Dermis microvascular lymphatic vessel endothelial cell (primary cell): ENCODE data around the gene RNF5. TPM values are rescaled to one million over a fixed set of nuclear protein-coding genes. Genes with fewer than 3 reads are reported as not detected.

Experiments
- DNase-seq, 2 donors: peaks; one replicate each; pipeline versions ENCODE4 v3.0.0 to v3.0.0-alpha.2; 2010; ENCODE audit warnings: low read depth in 2 of 2
- total RNA-seq: library from RNA; depleted of rRNA; stranded (reverse); fragments of >200 nt; gene quantifications from 2 replicates; pipeline ENCODE4 v1.2.1, GENCODE V29; 2014

RNF5 gene
- total RNA-seq, 1 donor from 2014 or later = 44.4 TPM

- DNase-seq = no peak
Measured at GRCh38 chr6:32151863-32152768, 26.1 kb upstream of the RNF5 start, which contains the start of gene PRRT1. Gene PRRT1 (minus strand): TSS chr6:32151939. CDS start chr6:32151827, 112 bp downstream.

- DNase-seq = peak in 1 of 2 donors; percentile 48
Measured at GRCh38 chr6:32152769-32153563, 25.2 kb upstream of the RNF5 start.

GRCh38 chr6:32153564-32154513 is 24.4 kb upstream of the RNF5 start, which contains the start of gene PPT2:
Gene PPT2 (plus strand): TSS chr6:32154141. CDS start chr6:32154595, 454 bp downstream.
- peak; percentile 96 to 97 for DNase-seq

- DNase-seq = peak; percentile 68 to 80
Measured at GRCh38 chr6:32154514-32155161, 23.6 kb upstream of the RNF5 start.

GRCh38 chr6:32156891-32157290 is 21.3 kb upstream of the RNF5 start:
- no peak for DNase-seq

- DNase-seq = no peak
Measured at GRCh38 chr6:32158052-32158451, 20.2 kb upstream of the RNF5 start.

GRCh38 chr6:32163559-32164258 is 14.5 kb upstream of the RNF5 start:
- no peak for DNase-seq

- DNase-seq = no peak
Measured at GRCh38 chr6:32164295-32164694, 13.9 kb upstream of the RNF5 start, which contains the start of gene EGFL8. Gene EGFL8 (plus strand): TSS chr6:32164595. CDS start chr6:32166166, 1,571 bp downstream.

- no peak for DNase-seq
Measured at GRCh38 chr6:32166411-32167061, 11.7 kb upstream of the RNF5 start.

- DNase-seq = no peak
Measured at GRCh38 chr6:32167154-32167760, 10.9 kb upstream of the RNF5 start.

- no peak for DNase-seq
Measured at GRCh38 chr6:32167761-32168262, 10.4 kb upstream of the RNF5 start.

- DNase-seq = no peak
Measured at GRCh38 chr6:32168350-32168749, 9.9 kb upstream of the RNF5 start.

- DNase-seq = no peak
Measured at GRCh38 chr6:32168807-32169591, 9.2 kb upstream of the RNF5 start.

GRCh38 chr6:32170294-32170693 is 7.9 kb upstream of the RNF5 start:
- DNase-seq = no peak

- DNase-seq = no peak
Measured at GRCh38 chr6:32171234-32171633, 7.0 kb upstream of the RNF5 start.

GRCh38 chr6:32173051-32173727 is 5.0 kb upstream of the RNF5 start:
- no peak for DNase-seq

GRCh38 chr6:32174416-32174815 is 3.8 kb upstream of the RNF5 start:
- no peak for DNase-seq
